Ishikawa (cell line): ENCODE measurements around the gene MTUS2.

Experiments used
- CEBPB ChIP-seq: IDR thresholded peaks from 2 replicates; pipeline ENCODE4 v1.6.1; 2012
- CREB1 ChIP-seq: IDR thresholded peaks from 2 replicates; pipeline ENCODE4 v1.6.1; 2012; ENCODE audit warnings: low read depth
- EGR1 ChIP-seq: IDR thresholded peaks from 2 replicates; pipeline ENCODE4 v1.6.1; 2012
- EP300 ChIP-seq: IDR thresholded peaks from 2 replicates; pipeline ENCODE4 v1.6.1; 2012; ENCODE audit warnings: borderline replicate concordance
- FOXM1 ChIP-seq: IDR thresholded peaks from 2 replicates; pipeline ENCODE4 v1.6.1; 2012; ENCODE audit warnings: low read depth, borderline replicate concordance
- NFIC ChIP-seq: IDR thresholded peaks from 2 replicates; pipeline ENCODE4 v1.6.1; 2012
- RAD21 ChIP-seq: IDR thresholded peaks from 2 replicates; pipeline ENCODE4 v1.6.1; 2012; ENCODE audit warnings: low read depth
- TAF1 ChIP-seq: IDR thresholded peaks from 2 replicates; pipeline ENCODE4 v1.6.1; 2012; ENCODE audit warnings: low read depth, mild to moderate bottlenecking
- TCF12 ChIP-seq: IDR thresholded peaks from 2 replicates; pipeline ENCODE4 v1.6.1; 2012; ENCODE audit warnings: low read depth
- TEAD4 ChIP-seq: IDR thresholded peaks from 2 replicates; pipeline ENCODE4 v1.6.1; 2012
- YY1 ChIP-seq: IDR thresholded peaks from 2 replicates; pipeline ENCODE4 v1.6.1; 2012; ENCODE audit warnings: low read depth
- ZBTB7A ChIP-seq: IDR thresholded peaks from 2 replicates; pipeline ENCODE4 v1.6.1; 2012; ENCODE audit warnings: low read depth
- TF ChIP-seq, protein P1 (sequence below): IDR thresholded peaks from 2 replicates; pipeline ENCODE4 v1.6.1; 2012
- TF ChIP-seq, protein P2 (sequence below): IDR thresholded peaks from 2 replicates; pipeline ENCODE4 v1.6.1; 2012; ENCODE audit warnings: low read depth, mild to moderate bottlenecking
- TF ChIP-seq, protein P3 (sequence below): IDR thresholded peaks from 2 replicates; pipeline ENCODE4 v1.6.1; 2012

MTUS2 gene

DNA sequence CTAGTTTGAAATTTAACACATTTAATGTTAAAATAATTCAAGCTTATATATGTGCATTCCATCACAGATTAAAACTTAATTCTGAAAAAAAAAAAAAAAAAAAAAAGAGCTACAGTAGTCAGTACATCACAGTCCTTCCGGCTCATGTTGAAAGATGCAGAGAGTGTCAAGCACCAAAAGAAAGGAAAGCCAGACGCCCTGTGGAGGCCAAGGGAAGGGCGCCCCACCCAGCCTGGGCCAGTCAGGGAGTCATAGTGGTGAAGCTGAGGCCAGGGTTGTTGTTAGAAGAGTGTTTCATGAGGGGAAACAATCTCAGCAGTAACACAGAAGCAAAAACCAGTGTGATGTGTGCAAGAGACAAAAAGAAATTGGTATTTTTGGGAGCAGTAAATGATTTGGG lies 375.3 kb downstream of the MTUS2 start:
- TF ChIP-seq TCF12 = no peak

DNA sequence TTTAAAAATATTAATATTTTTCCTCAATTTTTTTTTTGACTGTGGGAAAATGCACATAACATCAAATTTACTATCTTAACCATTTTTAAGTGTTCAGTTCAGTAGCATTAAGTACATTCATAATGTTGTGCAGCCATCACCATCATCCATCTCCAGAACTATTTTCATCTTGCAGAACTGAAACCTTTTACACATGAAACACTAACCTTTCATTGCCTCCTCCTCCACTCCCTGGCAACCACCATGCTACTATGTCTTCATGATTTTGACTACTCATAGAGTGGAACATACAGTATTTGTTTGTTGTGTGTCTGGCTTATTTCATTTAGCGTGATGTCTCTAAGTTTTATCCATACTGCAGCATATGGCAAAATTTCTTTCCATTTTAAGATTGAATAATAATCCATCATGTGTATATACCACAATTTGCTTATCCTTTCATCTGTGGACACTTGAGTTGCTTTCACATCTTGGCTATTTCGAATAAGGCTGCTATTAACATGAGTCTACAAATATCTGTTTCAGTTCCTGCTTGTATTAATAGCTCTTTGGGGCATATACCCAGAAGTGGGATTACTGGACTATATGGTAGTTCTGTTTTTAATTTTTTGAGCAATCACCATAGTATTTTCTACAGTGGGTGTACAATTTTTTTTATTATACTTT lies 376.4 kb downstream of the MTUS2 start:
- TF ChIP-seq EP300 (no peak), CREB1 (no peak), CEBPB (no peak), FOXM1 (no peak), TCF12 (no peak), NFIC (no peak), RAD21 (no peak)
- TF ChIP-seq, protein P1, sequence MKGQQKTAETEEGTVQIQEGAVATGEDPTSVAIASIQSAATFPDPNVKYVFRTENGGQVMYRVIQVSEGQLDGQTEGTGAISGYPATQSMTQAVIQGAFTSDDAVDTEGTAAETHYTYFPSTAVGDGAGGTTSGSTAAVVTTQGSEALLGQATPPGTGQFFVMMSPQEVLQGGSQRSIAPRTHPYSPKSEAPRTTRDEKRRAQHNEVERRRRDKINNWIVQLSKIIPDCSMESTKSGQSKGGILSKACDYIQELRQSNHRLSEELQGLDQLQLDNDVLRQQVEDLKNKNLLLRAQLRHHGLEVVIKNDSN = no peak

DNA sequence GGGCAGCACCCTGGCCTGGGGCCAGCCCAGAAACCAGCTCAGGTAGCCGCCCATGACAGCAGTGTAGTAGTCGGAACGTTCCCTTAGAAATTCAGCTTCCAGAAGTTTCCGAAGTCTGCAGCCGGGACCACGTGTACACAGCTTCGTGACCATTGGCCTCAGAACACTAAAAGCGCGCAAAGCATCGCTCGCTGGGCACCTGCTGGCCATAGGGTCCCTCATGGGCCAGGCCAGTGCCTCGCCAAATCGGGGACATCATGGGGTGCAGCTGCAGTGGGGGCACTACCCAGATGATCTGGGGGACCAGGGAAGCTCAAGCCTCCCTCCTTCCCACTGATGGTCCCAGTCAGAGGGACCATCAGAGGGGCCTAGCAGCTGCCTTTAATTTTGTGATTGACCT lies 384.5 kb downstream of the MTUS2 start:
- TF ChIP-seq EGR1 (no peak), CEBPB (no peak), EP300 (no peak), NFIC (no peak), YY1 (no peak), TCF12 (no peak), FOXM1 (no peak)

DNA sequence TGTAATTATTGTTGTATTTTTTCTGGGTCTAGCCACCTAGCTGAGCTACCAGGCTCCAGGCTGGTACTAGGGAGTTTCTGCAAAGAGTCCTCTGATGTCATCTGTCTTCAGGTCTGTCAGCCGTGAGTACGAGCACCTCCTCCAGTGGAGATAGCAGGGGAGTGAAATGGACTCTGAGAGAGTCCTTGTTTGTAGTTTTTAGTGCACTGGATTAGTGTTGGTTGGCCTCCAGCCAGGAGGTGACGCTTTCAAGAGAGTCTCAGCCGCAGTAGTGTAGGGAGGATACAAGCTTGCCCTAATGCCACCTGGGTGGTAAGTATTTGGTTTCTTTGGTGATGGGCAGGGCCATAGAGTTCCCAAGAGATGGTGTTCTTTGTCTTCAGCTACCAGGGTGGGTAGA lies 390.5 kb downstream of the MTUS2 start:
- TF ChIP-seq CEBPB = no peak
- TF ChIP-seq TAF1 = no peak
- TF ChIP-seq, protein P1 = no peak
- no peak for TF ChIP-seq FOXM1
- TF ChIP-seq EP300 = no peak
- TF ChIP-seq, protein P2, sequence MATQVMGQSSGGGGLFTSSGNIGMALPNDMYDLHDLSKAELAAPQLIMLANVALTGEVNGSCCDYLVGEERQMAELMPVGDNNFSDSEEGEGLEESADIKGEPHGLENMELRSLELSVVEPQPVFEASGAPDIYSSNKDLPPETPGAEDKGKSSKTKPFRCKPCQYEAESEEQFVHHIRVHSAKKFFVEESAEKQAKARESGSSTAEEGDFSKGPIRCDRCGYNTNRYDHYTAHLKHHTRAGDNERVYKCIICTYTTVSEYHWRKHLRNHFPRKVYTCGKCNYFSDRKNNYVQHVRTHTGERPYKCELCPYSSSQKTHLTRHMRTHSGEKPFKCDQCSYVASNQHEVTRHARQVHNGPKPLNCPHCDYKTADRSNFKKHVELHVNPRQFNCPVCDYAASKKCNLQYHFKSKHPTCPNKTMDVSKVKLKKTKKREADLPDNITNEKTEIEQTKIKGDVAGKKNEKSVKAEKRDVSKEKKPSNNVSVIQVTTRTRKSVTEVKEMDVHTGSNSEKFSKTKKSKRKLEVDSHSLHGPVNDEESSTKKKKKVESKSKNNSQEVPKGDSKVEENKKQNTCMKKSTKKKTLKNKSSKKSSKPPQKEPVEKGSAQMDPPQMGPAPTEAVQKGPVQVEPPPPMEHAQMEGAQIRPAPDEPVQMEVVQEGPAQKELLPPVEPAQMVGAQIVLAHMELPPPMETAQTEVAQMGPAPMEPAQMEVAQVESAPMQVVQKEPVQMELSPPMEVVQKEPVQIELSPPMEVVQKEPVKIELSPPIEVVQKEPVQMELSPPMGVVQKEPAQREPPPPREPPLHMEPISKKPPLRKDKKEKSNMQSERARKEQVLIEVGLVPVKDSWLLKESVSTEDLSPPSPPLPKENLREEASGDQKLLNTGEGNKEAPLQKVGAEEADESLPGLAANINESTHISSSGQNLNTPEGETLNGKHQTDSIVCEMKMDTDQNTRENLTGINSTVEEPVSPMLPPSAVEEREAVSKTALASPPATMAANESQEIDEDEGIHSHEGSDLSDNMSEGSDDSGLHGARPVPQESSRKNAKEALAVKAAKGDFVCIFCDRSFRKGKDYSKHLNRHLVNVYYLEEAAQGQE = no peak
- no peak for TF ChIP-seq ZBTB7A
- TF ChIP-seq NFIC = no peak
- TF ChIP-seq RAD21 = no peak

DNA sequence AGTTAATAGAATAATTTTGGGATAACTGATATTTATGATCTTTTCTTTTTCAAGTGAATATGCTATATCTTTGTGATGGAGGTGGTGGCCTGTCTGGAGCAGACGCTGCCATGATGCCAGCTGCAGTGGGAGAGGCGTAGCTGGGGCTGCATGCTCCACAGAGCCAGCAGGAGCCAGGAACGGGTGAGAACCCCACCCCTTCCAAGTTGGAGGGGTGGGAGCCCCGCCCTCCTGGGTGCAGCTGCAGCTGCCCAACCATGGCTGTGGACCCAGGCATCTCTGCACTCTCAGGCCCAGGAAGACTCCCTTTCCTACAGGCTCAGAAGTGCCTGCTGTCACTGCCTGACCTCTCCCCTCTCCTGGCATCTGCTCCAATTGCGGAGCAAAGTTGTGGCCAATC lies 402.3 kb downstream of the MTUS2 start:
- TF ChIP-seq RAD21 (no peak), TAF1 (no peak), CEBPB (no peak), TEAD4 (no peak), EGR1 (no peak), FOXM1 (no peak), NFIC (no peak), CREB1 (no peak), EP300 (no peak), ZBTB7A (no peak), TCF12 (no peak), YY1 (no peak)
- TF ChIP-seq, protein P1 = no peak
- TF ChIP-seq, protein P2 = no peak
- TF ChIP-seq, protein P3, sequence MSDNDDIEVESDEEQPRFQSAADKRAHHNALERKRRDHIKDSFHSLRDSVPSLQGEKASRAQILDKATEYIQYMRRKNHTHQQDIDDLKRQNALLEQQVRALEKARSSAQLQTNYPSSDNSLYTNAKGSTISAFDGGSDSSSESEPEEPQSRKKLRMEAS = no peak

DNA sequence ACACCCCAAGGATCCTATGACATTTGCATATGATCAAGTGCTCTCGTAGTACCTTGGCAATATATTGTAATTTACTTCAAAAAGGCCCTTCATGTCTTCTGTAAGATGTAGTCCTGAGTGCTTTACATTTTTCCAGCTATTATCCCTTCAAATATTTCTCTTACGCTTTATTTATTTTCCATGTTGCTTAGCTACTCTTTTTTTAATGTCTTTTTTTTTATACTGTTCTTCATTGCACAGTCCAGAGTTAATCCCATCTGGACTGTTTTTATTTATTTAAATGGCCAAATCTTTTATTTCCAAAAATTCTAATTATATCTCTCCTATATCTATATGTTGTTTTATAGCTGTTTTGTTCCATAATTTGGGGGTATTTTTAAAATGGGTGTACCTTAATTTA lies 404.1 kb downstream of the MTUS2 start:
- TF ChIP-seq, protein P3 = no peak
- TF ChIP-seq CEBPB = no peak
- no peak for TF ChIP-seq CREB1
- no peak for TF ChIP-seq TAF1
